Activated T-helper 17 cell treated with anti-CD3 and anti-CD28 coated beads, Interleukin-2, amount 50 U/mL, for 72 hours (primary cell): Measurements from ENCODE around the gene SERINC5. TPM values are rescaled to one million over a fixed set of nuclear protein-coding genes. Genes with fewer than 3 reads are reported as not detected.

Source experiments
- ATAC-seq: fragments of 150-1000 bp; cut with Tn5 transposase; replicated peaks from 2 replicates; pipeline ENCODE4 v1.10.0; 2021; ENCODE audit warnings: mild to moderate bottlenecking, moderate library complexity
- H3K27ac Mint-ChIP-seq: one replicate; pipeline ENCODE4 v1.8.0; 2022; ENCODE audit warnings: mixed read lengths
- H3K27me3 Mint-ChIP-seq: one replicate; pipeline ENCODE4 v1.8.0; 2022; ENCODE audit warnings: mixed read lengths
- H3K36me3 Mint-ChIP-seq: one replicate; pipeline ENCODE4 v1.8.0; 2022; ENCODE audit warnings: low read depth, mild to moderate bottlenecking, mixed read lengths
- H3K4me1 Mint-ChIP-seq: one replicate; pipeline ENCODE4 v1.8.0; 2022; ENCODE audit warnings: mixed read lengths
- H3K4me3 Mint-ChIP-seq: one replicate; pipeline ENCODE4 v1.8.0; 2022; ENCODE audit warnings: mild to moderate bottlenecking, mixed read lengths
- H3K9me3 Mint-ChIP-seq: one replicate; pipeline ENCODE4 v1.8.0; 2022; ENCODE audit warnings: mixed read lengths
- total RNA-seq, 2 donors: library from RNA; stranded (reverse); gene quantifications; one replicate each; pipeline ENCODE4 v1.2.3, GENCODE V29; 2022

SERINC5 gene
- total RNA-seq, 2 donors from 2014 or later = 50.7 to 76.7 TPM

GRCh38 chr5:80246001-80246758, 9.7 kb downstream of the SERINC5 start:
- Mint-ChIP-seq H3K36me3 (peaks cover 80% of the 10 kb centered on the region), H3K4me3 (peak overlapping the region; percentile 93), H3K4me1 (peaks cover 48% of the 10 kb centered on the region), H3K27ac (peak overlapping the region; percentile 80), H3K27me3 (no peaks in the 10 kb centered on the region), H3K9me3 (peaks cover 13% of the 10 kb centered on the region)
- peak; percentile 17 for ATAC-seq

- Mint-ChIP-seq H3K36me3 (peaks cover 70% of the 10 kb centered on the region), H3K27me3 (no peaks in the 10 kb centered on the region), H3K4me3 (no peak overlapping the region), H3K4me1 (peaks cover 52% of the 10 kb centered on the region), H3K9me3 (peaks cover 10% of the 10 kb centered on the region), H3K27ac (peak overlapping the region; percentile 42)
- no peak for ATAC-seq
Observed at GRCh38 chr5:80243567-80243966, 12.3 kb downstream of the SERINC5 start.

GRCh38 chr5:80242849-80243248, 13.0 kb downstream of the SERINC5 start:
- Mint-ChIP-seq H3K27me3 (no peaks in the 10 kb centered on the region), H3K4me3 (no peak overlapping the region), H3K36me3 (peaks cover 70% of the 10 kb centered on the region), H3K4me1 (peaks cover 51% of the 10 kb centered on the region), H3K27ac (peak overlapping the region; percentile 42), H3K9me3 (peaks cover 10% of the 10 kb centered on the region)
- no peak for ATAC-seq

- Mint-ChIP-seq H3K36me3 (peaks cover 79% of the 10 kb centered on the region), H3K9me3 (peaks cover 10% of the 10 kb centered on the region), H3K4me1 (peaks cover 32% of the 10 kb centered on the region), H3K27me3 (no peaks in the 10 kb centered on the region), H3K4me3 (peak overlapping the region; percentile 79), H3K27ac (peak overlapping the region; percentile 73)
- ATAC-seq = peak; percentile 74
Observed at GRCh38 chr5:80240368-80240986, 15.4 kb downstream of the SERINC5 start.

GRCh38 chr5:80239680-80240367, 16.0 kb downstream of the SERINC5 start:
- H3K36me3 Mint-ChIP-seq = peaks cover 77% of the 10 kb centered on the region
- ATAC-seq = peak; percentile 76
- peak overlapping the region; percentile 79 for H3K4me3 Mint-ChIP-seq

GRCh38 chr5:80238778-80239679, 16.8 kb downstream of the SERINC5 start:
- peaks cover 38% of the 10 kb centered on the region for H3K4me1 Mint-ChIP-seq
- H3K27me3 Mint-ChIP-seq = no peaks in the 10 kb centered on the region
- H3K36me3 Mint-ChIP-seq = peaks cover 81% of the 10 kb centered on the region
- H3K27ac Mint-ChIP-seq = peak overlapping the region; percentile 73
- peaks cover 10% of the 10 kb centered on the region for H3K9me3 Mint-ChIP-seq
- ATAC-seq = peak; percentile 11
- peak overlapping the region; percentile 79 for H3K4me3 Mint-ChIP-seq

More at GRCh38 chr5:80239680-80240367, 16.0 kb downstream of the SERINC5 start:
- H3K27ac Mint-ChIP-seq = peak overlapping the region; percentile 73
- peaks cover 10% of the 10 kb centered on the region for H3K9me3 Mint-ChIP-seq
- H3K27me3 Mint-ChIP-seq = no peaks in the 10 kb centered on the region
- H3K4me1 Mint-ChIP-seq = peaks cover 32% of the 10 kb centered on the region

- Mint-ChIP-seq H3K27me3 (no peaks in the 10 kb centered on the region), H3K4me3 (peak overlapping the region; percentile 79), H3K36me3 (peaks cover 80% of the 10 kb centered on the region), H3K27ac (peak overlapping the region; percentile 73), H3K9me3 (peaks cover 7% of the 10 kb centered on the region), H3K4me1 (peaks cover 40% of the 10 kb centered on the region)
- ATAC-seq = peak; percentile 54
Observed at GRCh38 chr5:80238097-80238496, 17.8 kb downstream of the SERINC5 start.

- H3K4me3 Mint-ChIP-seq = peak overlapping the region; percentile 37
- no peak for ATAC-seq
- H3K27me3 Mint-ChIP-seq = no peaks in the 10 kb centered on the region
- peaks cover 80% of the 10 kb centered on the region for H3K36me3 Mint-ChIP-seq
- peaks cover 3% of the 10 kb centered on the region for H3K9me3 Mint-ChIP-seq
- H3K27ac Mint-ChIP-seq = peak overlapping the region; percentile 61
- H3K4me1 Mint-ChIP-seq = peaks cover 40% of the 10 kb centered on the region
Observed at GRCh38 chr5:80237243-80237642, 18.6 kb downstream of the SERINC5 start.

- Mint-ChIP-seq H3K27ac (peak overlapping the region; percentile 71), H3K4me3 (peak overlapping the region; percentile 53), H3K27me3 (no peaks in the 10 kb centered on the region), H3K9me3 (no peaks in the 10 kb centered on the region), H3K4me1 (peaks cover 38% of the 10 kb centered on the region), H3K36me3 (peaks cover 84% of the 10 kb centered on the region)
- ATAC-seq = peak; percentile 50
Observed at GRCh38 chr5:80234116-80234948, 21.5 kb downstream of the SERINC5 start.

- no peak for ATAC-seq
- Mint-ChIP-seq H3K27me3 (no peaks in the 10 kb centered on the region), H3K36me3 (peaks cover 62% of the 10 kb centered on the region), H3K4me1 (peaks cover 26% of the 10 kb centered on the region), H3K27ac (peak overlapping the region; percentile 95), H3K4me3 (peak overlapping the region; percentile 63), H3K9me3 (no peaks in the 10 kb centered on the region)
Observed at GRCh38 chr5:80231693-80232092, 24.2 kb downstream of the SERINC5 start.

GRCh38 chr5:80231243-80231642, 24.6 kb downstream of the SERINC5 start:
- Mint-ChIP-seq H3K36me3 (peaks cover 61% of the 10 kb centered on the region), H3K4me3 (peak overlapping the region; percentile 63), H3K27ac (peak overlapping the region; percentile 95), H3K4me1 (peaks cover 30% of the 10 kb centered on the region), H3K27me3 (no peaks in the 10 kb centered on the region), H3K9me3 (no peaks in the 10 kb centered on the region)
- ATAC-seq = peak; percentile 76

GRCh38 chr5:80230269-80230992, 25.4 kb downstream of the SERINC5 start:
- H3K36me3 Mint-ChIP-seq = peaks cover 61% of the 10 kb centered on the region
- H3K9me3 Mint-ChIP-seq = no peaks in the 10 kb centered on the region
- H3K4me1 Mint-ChIP-seq = peaks cover 34% of the 10 kb centered on the region
- no peak for ATAC-seq
- peak overlapping the region; percentile 63 for H3K4me3 Mint-ChIP-seq
- peak overlapping the region; percentile 95 for H3K27ac Mint-ChIP-seq
- no peaks in the 10 kb centered on the region for H3K27me3 Mint-ChIP-seq

GRCh38 chr5:80229902-80230255, 26.0 kb downstream of the SERINC5 start:
- H3K4me1 Mint-ChIP-seq = peaks cover 36% of the 10 kb centered on the region
- peaks cover 62% of the 10 kb centered on the region for H3K36me3 Mint-ChIP-seq
- no peaks in the 10 kb centered on the region for H3K27me3 Mint-ChIP-seq
- H3K27ac Mint-ChIP-seq = peak overlapping the region; percentile 95
- no peaks in the 10 kb centered on the region for H3K9me3 Mint-ChIP-seq
- peak overlapping the region; percentile 63 for H3K4me3 Mint-ChIP-seq
- ATAC-seq = no peak
